ENCODE results near the gene SOAT2.
"Not testable (repeated sequence)": the region's sequence is repeated elsewhere in the genome, so short reads cannot be mapped to it uniquely, and the experiment has no call there.

SOAT2 gene

GRCh38 chr12:53159195-53159839, 56.0 kb downstream of the SOAT2 start:
- DNase-seq = peak; percentile 82

- no peak for DNase-seq
These were observed 56.7 kb downstream of the SOAT2 start for GRCh38 chr12:53160000-53160399.

- DNase-seq = no peak
These were observed 57.4 kb downstream of the SOAT2 start for GRCh38 chr12:53160673-53161072.

- DNase-seq = no peak
These were observed 58.0 kb downstream of the SOAT2 start for GRCh38 chr12:53161119-53161911.

- not testable (repeated sequence) for DNase-seq
These were observed 59.7 kb downstream of the SOAT2 start for GRCh38 chr12:53163008-53163407.

GRCh38 chr12:53166837-53167236, 63.6 kb downstream of the SOAT2 start:
- DNase-seq = no peak

GRCh38 chr12:53169644-53170043, 66.4 kb downstream of the SOAT2 start:
- no peak for DNase-seq

GRCh38 chr12:53170215-53170614, 66.9 kb downstream of the SOAT2 start:
- no peak for DNase-seq

- no peak for DNase-seq
These were observed 67.8 kb downstream of the SOAT2 start for GRCh38 chr12:53170876-53171724.

GRCh38 chr12:53171725-53172329, 68.5 kb downstream of the SOAT2 start:
- DNase-seq = no peak

GRCh38 chr12:53172352-53172751, 69.1 kb downstream of the SOAT2 start:
- no peak for DNase-seq

GRCh38 chr12:53173085-53173715, 69.9 kb downstream of the SOAT2 start:
- no peak for DNase-seq
